ENCODE results near the gene SACS. TPM values are rescaled to one million over a fixed set of nuclear protein-coding genes. Genes with fewer than 3 reads are reported as not detected.

The SACS gene
- total RNA-seq, 1 experiment from 2014 or later, result 19.8 TPM

- in situ Hi-C loops (cut with HindIII; ENCODE audit: low pct_unique_long_range_greater_than_20kb, low sequenced_read_pairs), result no loop called here
- ATAC-seq, result no peak
- H3K4me1 ChIP-seq (ENCODE audit: control insufficient read depth, insufficient read depth, low read length), result no peaks in the 10 kb centered on the region
- no peak for TF ChIP-seq POLR2AphosphoS5 (IDR thresholded peaks at IDR 0.05; ENCODE audit: low read depth, low read length)
- TF ChIP-seq REST (IDR thresholded peaks at IDR 0.05; ENCODE audit: insufficient read depth in 1 of 2, low read depth in 2 of 2, low read length in 1 of 2), result no peak
- TF ChIP-seq TCF7L2 (IDR thresholded peaks at IDR 0.05; ENCODE audit: low read depth, low read length), result no peak
- TF ChIP-seq SIN3A (IDR thresholded peaks at IDR 0.05; ENCODE audit: borderline replicate concordance, insufficient read depth, low read depth, low read length), result no peak
- TF ChIP-seq, protein P1, sequence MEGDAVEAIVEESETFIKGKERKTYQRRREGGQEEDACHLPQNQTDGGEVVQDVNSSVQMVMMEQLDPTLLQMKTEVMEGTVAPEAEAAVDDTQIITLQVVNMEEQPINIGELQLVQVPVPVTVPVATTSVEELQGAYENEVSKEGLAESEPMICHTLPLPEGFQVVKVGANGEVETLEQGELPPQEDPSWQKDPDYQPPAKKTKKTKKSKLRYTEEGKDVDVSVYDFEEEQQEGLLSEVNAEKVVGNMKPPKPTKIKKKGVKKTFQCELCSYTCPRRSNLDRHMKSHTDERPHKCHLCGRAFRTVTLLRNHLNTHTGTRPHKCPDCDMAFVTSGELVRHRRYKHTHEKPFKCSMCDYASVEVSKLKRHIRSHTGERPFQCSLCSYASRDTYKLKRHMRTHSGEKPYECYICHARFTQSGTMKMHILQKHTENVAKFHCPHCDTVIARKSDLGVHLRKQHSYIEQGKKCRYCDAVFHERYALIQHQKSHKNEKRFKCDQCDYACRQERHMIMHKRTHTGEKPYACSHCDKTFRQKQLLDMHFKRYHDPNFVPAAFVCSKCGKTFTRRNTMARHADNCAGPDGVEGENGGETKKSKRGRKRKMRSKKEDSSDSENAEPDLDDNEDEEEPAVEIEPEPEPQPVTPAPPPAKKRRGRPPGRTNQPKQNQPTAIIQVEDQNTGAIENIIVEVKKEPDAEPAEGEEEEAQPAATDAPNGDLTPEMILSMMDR (IDR thresholded peaks at IDR 0.05), result no peak
- POLR2A ChIA-PET, result no interaction called here
- no peak overlapping the region for H3K27ac ChIP-seq (ENCODE audit: low read length)
- BruUV-seq (replicated peaks), result no TSS peak
- H3K9me3 ChIP-seq (ENCODE audit: control insufficient read depth, insufficient read depth, low read depth, low read length), result no peaks in the 10 kb centered on the region
- no peaks in the 10 kb centered on the region for H3K27me3 ChIP-seq (ENCODE audit: control insufficient read depth, insufficient read depth, low read length)
- H3K4me3 ChIP-seq (ENCODE audit: low read depth in 2 of 2, low read length in 2 of 2), result peak overlapping the region in 1 of 2 experiments; percentile 49; a peak in 2 of 4 replicates
- CTCF ChIA-PET, result no interaction called here
- H3K36me3 ChIP-seq (ENCODE audit: control insufficient read depth, insufficient read depth, low read length), result no peaks in the 10 kb centered on the region
- intact Hi-C loops (cut with micrococcal nuclease; ENCODE audit: unreplicated experiment), result no loop called here
- no peak for DNase-seq (ENCODE audit: low read depth, low spot score)
Measured at GRCh38 chr13:23432626-23433025, 876 bp downstream of the SACS start.

DNA sequence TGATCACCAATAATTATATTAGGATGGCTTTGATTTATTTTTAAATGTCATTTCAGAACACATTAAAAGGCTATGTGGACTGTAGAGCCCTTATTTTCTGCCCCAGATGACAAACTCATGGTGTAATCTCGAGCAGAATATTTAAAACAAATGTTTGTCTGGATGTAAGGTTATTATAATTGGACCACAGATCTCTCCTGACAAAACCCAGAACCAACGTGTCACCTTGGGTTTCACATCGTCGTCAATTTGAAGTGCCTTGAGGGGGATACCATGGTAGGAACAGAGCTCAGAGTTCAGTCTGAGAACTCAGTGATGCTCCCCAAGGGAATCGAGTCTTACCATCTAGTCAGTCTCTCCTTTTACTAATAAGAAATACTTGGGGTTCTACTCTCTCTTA is 2.8 kb downstream of the SACS start:
- in situ Hi-C loops (cut with HindIII; ENCODE audit: low pct_unique_long_range_greater_than_20kb, low sequenced_read_pairs) (no loop called here), intact Hi-C loops (cut with micrococcal nuclease; ENCODE audit: unreplicated experiment) (no loop called here)
- POLR2A ChIA-PET, result no interaction called here
- DNase-seq (ENCODE audit: low read depth, low spot score) (no peak), ATAC-seq (no peak)
- Histone ChIP-seq H3K4me1 (ENCODE audit: control insufficient read depth, insufficient read depth, low read length) (no peaks in the 10 kb centered on the region), H3K4me3 (ENCODE audit: low read depth in 2 of 2, low read length in 2 of 2) (no peak overlapping the region), H3K9me3 (ENCODE audit: control insufficient read depth, insufficient read depth, low read depth, low read length) (no peaks in the 10 kb centered on the region), H3K36me3 (ENCODE audit: control insufficient read depth, insufficient read depth, low read length) (no peaks in the 10 kb centered on the region), H3K27ac (ENCODE audit: low read length) (no peak overlapping the region), H3K27me3 (ENCODE audit: control insufficient read depth, insufficient read depth, low read length) (no peaks in the 10 kb centered on the region)
- CTCF ChIA-PET, result no interaction called here
- no TSS peak for BruUV-seq (replicated peaks)
- TF ChIP-seq SIN3A (IDR thresholded peaks at IDR 0.05; ENCODE audit: borderline replicate concordance, insufficient read depth, low read depth, low read length), result no peak
- TF ChIP-seq POLR2AphosphoS5 (IDR thresholded peaks at IDR 0.05; ENCODE audit: low read depth, low read length), result no peak
- no peak for TF ChIP-seq TCF7L2 (IDR thresholded peaks at IDR 0.05; ENCODE audit: low read depth, low read length)
- TF ChIP-seq, protein P1 (IDR thresholded peaks at IDR 0.05), result no peak
- TF ChIP-seq REST (IDR thresholded peaks at IDR 0.05; ENCODE audit: insufficient read depth in 1 of 2, low read depth in 2 of 2, low read length in 1 of 2), result no peak

Data from Panc1 (cell line).